Upper lobe of left lung (tissue), 4 donors: ENCODE results near the gene RGS17.

Experiments used
- CTCF ChIP-seq, 6 experiments: fragments of 450-650 bp in 4 of 6; fragments of 200-600 bp in 2 of 6; sonication (generic) in 2 of 6; IDR thresholded peaks; one replicate each; pipeline ENCODE4 v1.5.1; 2016 to 2019; ENCODE audit warnings: antibody characterized with exemption in 6 of 6
- POLR2AphosphoS5 ChIP-seq, 2 donors: sonication (generic); formaldehyde crosslinking; IDR thresholded peaks; one replicate each; pipeline ENCODE4 v1.5.1; 2017; ENCODE audit warnings: antibody characterized with exemption in 2 of 2

- TF ChIP-seq CTCF (IDR thresholded peaks at IDR 0.05): no peak
- no peak for TF ChIP-seq POLR2AphosphoS5 (IDR thresholded peaks at IDR 0.05)
Measured at GRCh38 chr6:153034139-153034538, 96.9 kb downstream of the RGS17 start.
